ENCODE results near the gene HYDIN. TPM values are rescaled to one million over a fixed set of nuclear protein-coding genes. Genes with fewer than 3 reads are reported as not detected.

HYDIN gene
- total RNA-seq, 2 experiments from 2014 or later = not detected

GRCh38 chr16:71250461-71251235, 20.1 kb upstream of the HYDIN start:
- ChIA-PET POLR2A (no interaction called here), CTCF (interaction anchor here (0.8 to 2.5 kb wide), 3 partner anchors 61 to 108 kb away, joined by 3 to 14 read pairs (median 3); partner anchors contain the start of gene CALB2)
- Mint-ChIP-seq H3K4me3 (no peak overlapping the region), H3K27me3 (peaks cover 6% of the 10 kb centered on the region), H3K36me3 (no peaks in the 10 kb centered on the region), H3K9me3 (no peaks in the 10 kb centered on the region), H3K27ac (no peak overlapping the region), H3K4me1 (ENCODE audit: low read depth) (no peaks in the 10 kb centered on the region)
- intact Hi-C loops (cut with micrococcal nuclease) = no loop called here
- DNase-seq = no peak

- H3K9me3 Mint-ChIP-seq = no peaks in the 10 kb centered on the region
- no peaks in the 10 kb centered on the region for H3K36me3 Mint-ChIP-seq
- no peak overlapping the region for H3K4me3 Mint-ChIP-seq
- no peak for DNase-seq
- ChIA-PET POLR2A (no interaction called here), CTCF (interaction anchor here (1.0 to 2.5 kb wide), 3 partner anchors 11 to 108 kb away, joined by 3 to 14 read pairs (median 3); no protein-coding TSS in a partner anchor)
- H3K4me1 Mint-ChIP-seq (ENCODE audit: low read depth) = no peaks in the 10 kb centered on the region
- peaks cover 3% of the 10 kb centered on the region for H3K27me3 Mint-ChIP-seq
- intact Hi-C loops (cut with micrococcal nuclease) = no loop called here
- H3K27ac Mint-ChIP-seq = no peak overlapping the region
Observed at GRCh38 chr16:71249399-71249798, 18.9 kb upstream of the HYDIN start.

DNA sequence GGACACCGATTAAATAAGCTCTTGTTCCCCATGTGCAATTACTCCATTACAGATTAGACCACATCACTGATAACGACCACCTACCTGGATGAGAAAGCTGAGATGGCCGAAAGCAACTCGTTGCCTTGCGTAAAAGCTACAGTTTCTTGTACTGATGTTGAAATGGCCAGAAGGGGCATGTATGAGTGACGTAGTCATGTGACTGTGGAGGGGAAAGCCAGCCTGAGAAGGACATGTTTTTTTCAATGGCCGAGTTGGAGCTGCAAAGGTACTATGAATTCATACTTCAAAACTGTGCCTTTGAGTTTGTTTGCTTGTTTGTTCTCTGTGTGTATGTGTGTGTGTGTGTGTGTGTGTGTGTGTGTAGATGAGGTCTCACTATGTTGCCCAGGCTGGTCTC, 17.0 kb upstream of the HYDIN start:
- H3K27me3 Mint-ChIP-seq = peaks cover 2% of the 10 kb centered on the region
- no peak overlapping the region for H3K4me3 Mint-ChIP-seq
- no peak overlapping the region for H3K27ac Mint-ChIP-seq
- H3K9me3 Mint-ChIP-seq = no peaks in the 10 kb centered on the region
- DNase-seq = no peak
- POLR2A ChIA-PET = no interaction called here
- no peaks in the 10 kb centered on the region for H3K36me3 Mint-ChIP-seq
- intact Hi-C loops (cut with micrococcal nuclease) = no loop called here
- CTCF ChIA-PET = interaction anchor here (2.2 kb wide), 1 partner anchor 64 kb away, joined by 10 read pairs; no protein-coding TSS in a partner anchor
- no peaks in the 10 kb centered on the region for H3K4me1 Mint-ChIP-seq (ENCODE audit: low read depth)

- Mint-ChIP-seq H3K4me3 (no peak overlapping the region), H3K4me1 (ENCODE audit: low read depth) (no peaks in the 10 kb centered on the region), H3K27ac (no peak overlapping the region), H3K9me3 (no peaks in the 10 kb centered on the region), H3K27me3 (no peaks in the 10 kb centered on the region), H3K36me3 (no peaks in the 10 kb centered on the region)
- intact Hi-C loops (cut with micrococcal nuclease) = no loop called here
- DNase-seq = no peak
- ChIA-PET POLR2A (no interaction called here), CTCF (no interaction called here)
Observed at GRCh38 chr16:71246309-71246708, 15.8 kb upstream of the HYDIN start.

DNA sequence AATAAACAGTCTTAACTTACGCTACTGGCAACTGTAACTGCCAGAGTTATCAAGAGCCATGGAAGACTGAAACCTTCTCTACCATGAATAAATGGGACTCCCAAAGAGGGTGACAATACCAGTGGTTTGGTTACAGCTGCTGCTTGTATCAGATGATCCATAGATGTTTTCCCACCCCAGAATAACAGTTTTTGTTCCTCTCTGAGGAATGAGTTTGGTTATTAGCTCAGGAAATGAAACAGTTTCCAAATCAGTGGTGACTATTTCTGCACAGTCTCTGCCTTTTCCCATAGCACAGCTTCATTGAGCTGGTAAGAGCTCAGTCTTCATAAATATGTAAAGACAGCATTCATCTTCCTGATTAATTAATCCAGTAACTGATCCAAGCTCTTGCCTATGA, 14.0 kb upstream of the HYDIN start:
- H3K4me3 Mint-ChIP-seq = no peak overlapping the region
- H3K27ac Mint-ChIP-seq = no peak overlapping the region
- intact Hi-C loops (cut with micrococcal nuclease) = no loop called here
- H3K4me1 Mint-ChIP-seq (ENCODE audit: low read depth) = no peaks in the 10 kb centered on the region
- H3K36me3 Mint-ChIP-seq = no peaks in the 10 kb centered on the region
- POLR2A ChIA-PET = no interaction called here
- CTCF ChIA-PET = no interaction called here
- no peaks in the 10 kb centered on the region for H3K27me3 Mint-ChIP-seq
- DNase-seq = no peak
- no peaks in the 10 kb centered on the region for H3K9me3 Mint-ChIP-seq

- Mint-ChIP-seq H3K4me1 (ENCODE audit: low read depth) (no peaks in the 10 kb centered on the region), H3K4me3 (no peak overlapping the region), H3K9me3 (no peaks in the 10 kb centered on the region), H3K36me3 (no peaks in the 10 kb centered on the region), H3K27me3 (no peaks in the 10 kb centered on the region), H3K27ac (no peak overlapping the region)
- POLR2A ChIA-PET = no interaction called here
- intact Hi-C loops (cut with micrococcal nuclease) = no loop called here
- DNase-seq = no peak
- CTCF ChIA-PET = no interaction called here
Observed at GRCh38 chr16:71242601-71243000, 12.1 kb upstream of the HYDIN start.

GRCh38 chr16:71242036-71242435, 11.5 kb upstream of the HYDIN start:
- Mint-ChIP-seq H3K27ac (no peak overlapping the region), H3K36me3 (no peaks in the 10 kb centered on the region), H3K4me1 (ENCODE audit: low read depth) (no peaks in the 10 kb centered on the region), H3K27me3 (no peaks in the 10 kb centered on the region), H3K4me3 (no peak overlapping the region), H3K9me3 (no peaks in the 10 kb centered on the region)
- CTCF ChIA-PET = no interaction called here
- POLR2A ChIA-PET = no interaction called here
- intact Hi-C loops (cut with micrococcal nuclease) = no loop called here
- DNase-seq = no peak

DNA sequence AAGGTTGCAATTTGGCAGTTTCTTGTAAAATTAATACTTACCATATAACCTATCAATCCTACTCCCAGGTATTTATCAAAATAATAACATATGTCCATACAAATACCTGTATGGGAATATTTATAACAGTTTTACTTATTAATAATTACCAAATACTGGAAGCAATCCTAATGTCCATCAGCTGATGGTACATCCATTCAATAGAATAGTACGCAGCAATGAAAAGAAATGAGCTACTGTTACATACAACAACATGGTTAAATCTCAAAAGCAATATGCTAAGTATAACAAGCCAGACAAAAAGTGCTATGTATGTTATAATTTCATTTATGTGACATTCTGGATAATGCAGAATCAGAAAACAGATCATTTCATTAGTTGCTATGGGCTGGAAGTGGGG, 1.2 kb downstream of the HYDIN start:
- H3K36me3 Mint-ChIP-seq = peaks cover 4% of the 10 kb centered on the region

GRCh38 chr16:71226229-71227141, 4.0 kb downstream of the HYDIN start:
- H3K27me3 Mint-ChIP-seq = peaks cover 19% of the 10 kb centered on the region
- no peak overlapping the region for H3K27ac Mint-ChIP-seq
- intact Hi-C loops (cut with micrococcal nuclease) = no loop called here
- H3K9me3 Mint-ChIP-seq = peaks cover 54% of the 10 kb centered on the region
- no peak for DNase-seq
- peaks cover 4% of the 10 kb centered on the region for H3K36me3 Mint-ChIP-seq
- ChIA-PET CTCF (no interaction called here), POLR2A (no interaction called here)
- H3K4me1 Mint-ChIP-seq (ENCODE audit: low read depth) = no peaks in the 10 kb centered on the region
- H3K4me3 Mint-ChIP-seq = no peak overlapping the region

More for the DNA sequence above, 1.2 kb downstream of the HYDIN start:
- CTCF ChIA-PET = no interaction called here
- H3K9me3 Mint-ChIP-seq = peaks cover 44% of the 10 kb centered on the region
- DNase-seq = no peak
- intact Hi-C loops (cut with micrococcal nuclease) = no loop called here
- H3K4me1 Mint-ChIP-seq (ENCODE audit: low read depth) = no peaks in the 10 kb centered on the region
- peaks cover 25% of the 10 kb centered on the region for H3K27me3 Mint-ChIP-seq
- no peak overlapping the region for H3K27ac Mint-ChIP-seq
- H3K4me3 Mint-ChIP-seq = no peak overlapping the region
- POLR2A ChIA-PET = no interaction called here

- POLR2A ChIA-PET = no interaction called here
- no peak for DNase-seq
- peaks cover 4% of the 10 kb centered on the region for H3K36me3 Mint-ChIP-seq
- CTCF ChIA-PET = interaction anchor here (1.6 kb wide), 1 partner anchor 87 kb away, joined by 4 read pairs; no protein-coding TSS in a partner anchor
- H3K27ac Mint-ChIP-seq = no peak overlapping the region
- no peak overlapping the region for H3K4me3 Mint-ChIP-seq
- H3K27me3 Mint-ChIP-seq = peaks cover 8% of the 10 kb centered on the region
- intact Hi-C loops (cut with micrococcal nuclease) = no loop called here
- H3K9me3 Mint-ChIP-seq = peaks cover 56% of the 10 kb centered on the region
- H3K4me1 Mint-ChIP-seq (ENCODE audit: low read depth) = no peaks in the 10 kb centered on the region
Observed at GRCh38 chr16:71225145-71225544, 5.4 kb downstream of the HYDIN start.

DNA sequence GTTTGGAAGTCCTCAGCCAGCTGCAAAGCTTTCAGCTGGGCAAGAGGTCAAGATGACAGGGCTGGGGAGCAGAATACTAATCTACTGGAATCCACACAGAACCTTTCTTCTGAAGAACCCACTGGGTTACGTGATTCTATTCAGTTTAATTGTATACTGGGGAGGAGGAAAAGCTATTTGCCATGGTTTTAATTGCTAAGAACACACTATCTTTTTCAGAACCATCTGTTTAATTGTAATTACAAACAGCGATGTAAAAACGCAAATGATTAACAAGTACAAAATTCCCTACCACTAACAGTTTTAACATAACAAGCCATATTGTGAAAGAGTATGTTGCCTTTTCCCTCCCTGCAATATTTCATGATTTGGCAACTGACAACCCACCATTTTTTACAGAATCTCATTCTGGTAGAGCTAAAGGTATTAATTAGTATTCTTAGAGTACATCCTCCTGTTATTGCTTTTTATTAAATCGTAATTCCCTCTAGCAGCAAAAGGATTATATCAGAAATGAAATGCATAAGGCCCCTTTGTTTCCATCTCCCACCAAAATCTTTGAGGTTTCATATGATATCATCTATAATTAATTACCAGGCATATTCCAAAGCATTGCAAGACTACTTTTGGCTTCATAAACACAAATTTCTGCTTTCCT, 12.1 kb downstream of the HYDIN start:
- no peak overlapping the region for H3K4me3 Mint-ChIP-seq
- POLR2A ChIA-PET = no interaction called here
- intact Hi-C loops (cut with micrococcal nuclease) = no loop called here
- no peaks in the 10 kb centered on the region for H3K4me1 Mint-ChIP-seq (ENCODE audit: low read depth)
- H3K27me3 Mint-ChIP-seq = no peaks in the 10 kb centered on the region
- peaks cover 13% of the 10 kb centered on the region for H3K9me3 Mint-ChIP-seq
- DNase-seq = no peak
- no peak overlapping the region for H3K27ac Mint-ChIP-seq
- CTCF ChIA-PET = interaction anchor here (1.1 kb wide), 1 partner anchor 93 kb away, joined by 3 read pairs; no protein-coding TSS in a partner anchor
- no peaks in the 10 kb centered on the region for H3K36me3 Mint-ChIP-seq

DNA sequence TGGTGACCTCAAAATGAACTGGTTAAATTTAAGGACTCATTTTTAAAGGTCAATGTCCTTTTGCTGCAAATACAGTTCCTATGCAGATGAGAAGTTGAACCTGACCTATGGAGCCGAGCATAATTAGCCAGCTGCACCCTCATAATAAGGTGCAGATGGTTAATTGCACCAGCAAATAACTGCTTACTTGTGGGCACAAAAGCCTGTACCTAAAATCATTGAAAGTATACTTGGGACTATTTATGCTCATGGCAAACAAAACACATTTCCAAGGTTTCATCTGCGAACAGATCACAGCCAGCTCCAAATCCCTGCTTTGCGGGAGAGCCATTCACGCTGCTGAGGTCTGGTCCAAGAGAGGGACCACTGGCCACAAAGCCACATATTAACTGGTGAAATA, 13.0 kb downstream of the HYDIN start:
- intact Hi-C loops (cut with micrococcal nuclease) = no loop called here
- H3K36me3 Mint-ChIP-seq = no peaks in the 10 kb centered on the region
- CTCF ChIA-PET = no interaction called here
- peaks cover 11% of the 10 kb centered on the region for H3K9me3 Mint-ChIP-seq
- no peaks in the 10 kb centered on the region for H3K27me3 Mint-ChIP-seq
- H3K27ac Mint-ChIP-seq = no peak overlapping the region
- H3K4me1 Mint-ChIP-seq (ENCODE audit: low read depth) = no peaks in the 10 kb centered on the region
- H3K4me3 Mint-ChIP-seq = no peak overlapping the region
- no peak for DNase-seq
- POLR2A ChIA-PET = no interaction called here

Data from activated CD4-positive, alpha-beta memory T cell treated with anti-CD3 and anti-CD28 coated beads for 36 hours (primary cell).